AG20443 (cell line): Measurements from ENCODE around the gene SYPL2.
"Not testable (repeated sequence)": the region's sequence is repeated elsewhere in the genome, so short reads cannot be mapped to it uniquely, and the experiment has no call there.

Experiments used
- DNase-seq: peaks from one replicate; pipeline ENCODE4 v3.0.0; 2012; ENCODE audit warnings: low spot score, mixed read lengths

SYPL2 gene

DNA sequence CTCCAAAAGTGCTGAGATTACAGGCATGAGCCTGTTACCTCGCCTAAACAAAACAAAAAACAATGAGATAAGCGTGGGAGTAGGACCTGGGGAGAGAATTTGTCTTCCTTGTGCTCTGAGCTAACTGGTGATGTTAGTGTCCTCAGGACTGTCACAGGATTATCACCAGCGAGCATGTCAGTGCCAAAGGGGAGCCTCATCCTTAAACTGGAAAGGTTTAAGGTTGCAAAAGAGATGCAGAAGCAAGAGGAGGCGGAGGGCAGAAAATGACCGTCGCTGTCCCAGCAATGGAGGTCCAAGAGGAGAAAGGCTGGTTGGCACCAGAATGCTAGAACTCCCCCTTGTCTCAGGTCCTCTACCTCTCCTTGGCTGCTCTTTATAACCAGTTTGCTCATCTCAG lies 3.9 kb downstream of the SYPL2 start:
- DNase-seq, result no peak

- no peak for DNase-seq
Observed at GRCh38 chr1:109472779-109473178, 6.4 kb downstream of the SYPL2 start.

DNA sequence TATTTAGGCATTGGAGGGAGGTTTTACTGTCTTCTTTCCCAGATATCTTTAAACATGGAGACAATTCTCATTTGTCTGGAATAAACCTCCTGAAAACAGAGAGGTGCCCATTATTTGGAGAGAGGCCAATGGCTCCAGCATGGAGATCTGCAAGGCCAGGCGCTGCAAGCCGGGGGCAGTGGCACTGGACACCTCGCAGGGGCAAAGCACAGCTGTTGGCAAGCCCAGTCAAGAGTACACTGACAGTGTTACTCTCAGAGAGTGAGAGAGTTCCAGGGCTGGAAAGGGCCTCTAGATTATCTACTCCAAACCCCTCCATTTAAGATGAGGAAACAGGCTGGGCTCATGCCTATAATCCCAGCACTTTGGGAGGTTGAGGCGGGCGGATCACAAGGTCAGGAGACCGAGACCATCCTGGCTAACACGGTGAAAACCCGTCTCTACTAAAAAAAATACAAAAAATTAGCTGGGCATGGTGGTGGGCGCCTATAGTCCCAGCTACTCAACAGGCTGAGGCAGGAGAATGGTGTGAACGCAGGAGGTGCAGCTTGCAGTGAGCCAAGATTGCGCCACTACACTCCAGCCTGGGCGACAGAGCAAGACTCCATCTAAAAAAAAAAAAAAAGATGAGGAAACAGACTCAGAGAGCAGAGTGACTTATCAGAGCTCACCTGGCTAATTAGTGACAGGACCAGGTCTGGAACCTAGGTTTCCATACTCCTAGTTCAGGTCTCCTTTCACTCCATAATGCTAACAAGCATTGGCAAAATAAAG lies 7.1 kb downstream of the SYPL2 start:
- not testable (repeated sequence) for DNase-seq

- DNase-seq, result no peak
Observed at GRCh38 chr1:109474697-109475096, 8.4 kb downstream of the SYPL2 start.

GRCh38 chr1:109475261-109475660 lies 8.9 kb downstream of the SYPL2 start:
- DNase-seq, result no peak

- DNase-seq, result no peak
Observed at GRCh38 chr1:109476825-109477224, 10.5 kb downstream of the SYPL2 start.

DNA sequence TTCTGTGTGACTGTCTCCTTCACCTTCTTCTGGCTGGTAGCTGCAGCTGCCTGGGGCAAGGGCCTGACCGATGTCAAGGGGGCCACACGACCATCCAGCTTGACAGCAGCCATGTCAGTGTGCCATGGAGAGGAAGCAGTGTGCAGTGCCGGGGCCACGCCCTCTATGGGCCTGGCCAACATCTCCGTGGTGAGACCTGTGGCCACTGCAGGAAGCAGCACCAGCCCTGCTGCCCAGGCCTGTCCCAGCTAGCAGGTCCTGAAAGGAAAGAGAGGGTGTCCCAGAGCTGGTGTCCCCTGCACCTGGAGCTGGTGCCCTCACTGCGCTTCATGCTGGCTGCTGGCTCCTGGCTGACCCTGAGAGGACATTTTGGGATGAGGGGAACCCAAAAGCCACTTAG lies 11.5 kb downstream of the SYPL2 start:
- DNase-seq, result no peak

DNA sequence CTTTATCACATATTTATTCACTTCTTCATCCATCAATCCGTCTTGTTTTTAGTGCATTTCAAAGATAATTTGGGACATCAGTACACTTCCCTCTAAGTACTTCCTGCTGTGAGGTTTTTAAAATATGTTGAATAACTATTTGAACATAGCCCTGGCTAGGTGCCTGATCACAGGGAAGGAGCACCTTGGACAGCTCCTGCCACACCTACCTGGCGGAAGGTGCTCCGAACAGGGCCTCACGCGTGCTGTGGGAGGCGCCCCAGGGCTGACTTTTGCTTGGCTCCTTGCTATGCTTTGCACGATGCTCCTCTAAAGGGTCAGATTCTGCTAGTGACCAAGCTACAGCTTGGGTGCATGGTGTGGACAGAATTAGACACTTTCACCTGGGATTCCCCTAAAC lies 12.5 kb downstream of the SYPL2 start:
- no peak for DNase-seq

GRCh38 chr1:109479311-109479710 lies 13.0 kb downstream of the SYPL2 start:
- no peak for DNase-seq

- no peak for DNase-seq
Observed at GRCh38 chr1:109479901-109480300, 13.6 kb downstream of the SYPL2 start.

DNA sequence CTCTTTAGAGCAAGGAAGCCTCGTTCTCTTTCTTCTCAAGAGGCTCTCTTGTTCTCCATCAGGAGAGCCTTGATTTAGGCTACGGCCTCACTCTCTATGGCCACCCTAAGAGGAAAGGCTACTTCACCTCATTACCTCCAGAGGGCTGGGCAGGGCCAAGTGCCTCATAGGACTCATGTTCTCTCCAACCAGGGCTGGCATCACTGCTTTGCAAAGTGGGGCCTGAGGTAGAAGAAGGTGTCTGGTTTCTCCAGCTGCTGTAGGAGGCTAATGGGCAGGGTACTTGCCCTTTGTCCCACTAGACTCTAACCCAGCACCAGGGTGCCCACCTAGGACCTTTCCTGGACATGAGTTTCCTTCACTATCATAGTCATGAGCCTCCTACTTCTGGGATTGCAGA lies 15.3 kb downstream of the SYPL2 start:
- DNase-seq, result no peak

- no peak for DNase-seq
Observed at GRCh38 chr1:109482242-109482641, 15.9 kb downstream of the SYPL2 start.

DNA sequence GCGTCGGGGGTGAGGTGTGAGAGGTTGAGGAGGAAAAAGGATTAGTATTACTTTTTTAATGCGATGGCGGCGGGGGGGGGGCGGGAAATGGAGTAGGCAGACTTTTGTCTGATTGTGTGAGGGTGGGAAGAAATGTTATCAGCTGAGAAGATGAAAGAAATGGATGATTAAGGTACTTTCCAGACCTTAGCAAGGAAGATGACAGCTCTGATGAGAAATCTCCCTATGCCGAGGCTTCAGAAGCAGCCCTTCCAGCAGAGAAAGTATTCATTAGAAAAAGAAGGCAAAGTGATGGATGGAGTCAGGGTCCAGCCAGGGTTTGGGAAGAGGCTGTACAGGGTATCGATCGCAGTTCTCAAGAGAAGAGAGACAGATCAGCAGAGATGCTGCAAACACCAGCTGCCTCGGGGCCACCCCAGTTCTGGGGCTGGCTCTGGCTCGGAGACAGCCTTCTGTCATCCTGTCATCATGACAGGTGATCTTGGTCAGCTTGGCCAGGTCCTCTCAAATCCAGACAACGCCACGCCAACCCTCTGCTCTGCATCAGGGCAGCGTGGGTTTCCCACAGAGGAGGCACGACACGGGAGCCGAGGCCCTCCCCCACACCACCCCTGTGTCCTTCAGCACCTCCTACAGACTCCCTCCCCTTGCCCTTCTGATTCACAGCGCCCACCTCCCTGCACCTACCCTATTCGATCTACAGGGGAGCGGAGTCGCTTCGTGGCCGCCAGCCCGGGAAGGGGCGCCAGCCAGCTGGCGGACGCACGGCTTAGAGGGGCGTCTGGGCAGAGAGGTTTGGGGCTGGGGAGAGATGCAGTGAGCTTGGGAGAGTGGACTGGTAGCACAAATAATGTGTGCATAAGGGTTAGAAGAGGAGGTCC lies 16.7 kb downstream of the SYPL2 start:
- DNase-seq, result no peak

- DNase-seq, result peak; percentile 100
Observed at GRCh38 chr1:109483672-109484518, 17.5 kb downstream of the SYPL2 start, which contains the start of gene ATXN7L2. Gene ATXN7L2, plus strand, starts transcription at chr1:109483905. Its CDS starts 49 bp downstream, at chr1:109483954.

- DNase-seq, result no peak
Observed at GRCh38 chr1:109484519-109484975, 18.2 kb downstream of the SYPL2 start.

DNA sequence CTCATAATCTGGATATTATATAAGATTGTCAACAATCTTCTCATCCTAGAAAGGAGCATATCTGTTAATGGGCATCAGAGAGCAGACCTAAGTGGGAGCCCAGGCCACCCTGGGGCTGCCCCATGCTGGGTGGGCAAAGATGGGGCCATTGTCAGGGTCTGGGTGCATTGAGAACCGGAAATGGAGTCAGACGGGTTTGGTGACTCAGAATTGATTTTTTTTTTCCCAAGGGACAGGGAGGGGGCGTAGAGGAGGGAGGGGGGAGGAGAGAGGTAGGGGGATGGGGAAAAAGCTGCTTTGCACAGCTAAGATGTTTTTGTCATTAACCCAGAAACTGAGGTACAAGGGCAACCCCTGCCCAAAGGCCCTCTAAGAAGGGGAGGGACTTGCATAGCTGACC lies 18.7 kb downstream of the SYPL2 start:
- no peak for DNase-seq

- DNase-seq, result no peak
Observed at GRCh38 chr1:109487261-109487660, 20.9 kb downstream of the SYPL2 start.

DNA sequence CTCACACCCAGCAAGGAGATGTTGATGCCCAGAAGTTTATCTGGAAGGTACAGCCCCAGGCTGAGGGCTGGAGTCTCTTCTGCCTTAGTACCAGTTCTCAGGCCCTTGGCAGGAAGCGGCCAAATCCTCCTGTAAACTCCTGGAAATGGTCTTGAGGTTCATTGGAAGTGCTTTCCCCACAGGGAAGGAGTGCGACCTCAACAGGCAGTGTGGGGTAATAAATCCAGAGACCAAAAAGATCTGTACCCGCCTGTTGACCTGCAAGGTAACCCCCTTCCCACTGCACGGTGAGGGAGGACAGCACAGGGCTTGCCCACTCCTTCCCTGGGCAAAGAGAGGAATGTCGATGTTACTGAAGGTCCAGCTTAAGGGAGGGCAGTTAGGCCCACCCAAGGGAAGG lies 21.9 kb downstream of the SYPL2 start:
- no peak for DNase-seq

DNA sequence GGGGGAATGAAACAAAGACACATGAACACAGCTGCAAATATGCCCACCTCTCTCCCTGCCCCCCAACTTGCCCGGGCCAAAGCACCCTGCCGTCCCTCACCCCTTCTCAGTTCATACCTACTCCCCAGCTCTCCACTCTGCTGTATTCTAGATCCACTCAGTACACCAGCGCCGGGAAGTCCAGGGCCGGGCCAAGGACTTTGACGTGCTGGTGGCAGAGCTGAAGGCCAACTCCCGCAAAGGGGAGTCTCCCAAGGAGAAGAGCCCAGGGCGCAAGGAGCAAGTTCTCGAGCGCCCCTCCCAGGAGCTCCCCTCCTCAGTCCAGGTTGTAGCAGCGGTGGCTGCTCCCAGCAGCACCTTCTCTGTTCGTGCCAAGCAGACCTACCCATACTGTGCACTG lies 22.4 kb downstream of the SYPL2 start:
- no peak for DNase-seq

- DNase-seq, result peak; percentile 84
Observed at GRCh38 chr1:109490029-109490933, 23.9 kb downstream of the SYPL2 start.

DNA sequence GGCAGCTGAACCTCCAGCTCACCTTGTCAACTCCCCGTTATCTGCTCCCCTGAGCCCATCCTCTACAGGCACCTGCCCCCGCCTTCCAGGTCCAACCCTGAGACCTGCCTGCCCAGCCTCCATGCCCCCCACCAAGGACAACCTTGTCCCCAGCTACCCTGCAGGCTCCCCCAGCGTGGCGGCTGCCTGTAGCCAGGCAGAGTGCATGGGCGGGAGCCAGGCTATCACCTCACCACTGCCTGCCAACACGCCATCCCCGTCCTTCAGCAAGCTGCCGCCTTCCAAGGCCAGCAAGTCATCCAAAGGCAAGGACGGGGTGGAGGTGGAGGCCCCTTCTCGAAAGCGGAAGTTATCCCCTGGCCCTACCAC lies 24.6 kb downstream of the SYPL2 start:
- DNase-seq, result no peak
